Measurements from ENCODE around the gene UNC79. TPM values are rescaled to one million over a fixed set of nuclear protein-coding genes. Genes with fewer than 3 reads are reported as not detected.

Gene UNC79
- total and polyA plus RNA-seq, 3 experiments from 2014 or later = 0.07 TPM; not detected in 2

- CTCF ChIA-PET = no interaction called here
- H3K4me1 ChIP-seq (ENCODE audit: insufficient read depth, low read length) = no peaks in the 10 kb centered on the region
- no peak overlapping the region for H3K27ac Mint-ChIP-seq
Observed at GRCh38 chr14:93528884-93529558, 98.3 kb downstream of the UNC79 start.

DNA sequence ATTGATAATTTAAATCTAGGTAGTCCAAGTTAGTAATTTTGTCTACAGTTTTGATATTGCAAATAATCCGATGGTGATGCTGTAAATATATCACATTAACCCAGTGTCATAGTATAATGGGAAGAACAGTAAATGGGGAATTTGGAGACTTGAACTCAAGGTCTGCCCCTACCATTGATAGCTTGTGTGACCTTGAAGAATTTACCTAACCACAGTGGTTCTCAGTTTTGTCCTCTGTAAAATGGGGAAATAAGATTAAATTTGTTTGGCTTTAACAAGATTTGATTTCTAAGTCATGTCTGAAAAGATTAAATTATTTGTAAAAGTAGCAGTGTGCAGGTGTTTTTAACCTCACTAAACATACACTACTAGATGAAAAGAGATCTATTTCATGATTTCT, 100.9 kb downstream of the UNC79 start:
- Histone ChIP-seq H3K4me3 (ENCODE audit: low read length) (no peak overlapping the region), H3K36me3 (ENCODE audit: insufficient read depth, low read length) (no peaks in the 10 kb centered on the region), H3K27ac (ENCODE audit: low read depth, low read length) (no peak overlapping the region), H3K9me3 (ENCODE audit: low read length) (no peaks in the 10 kb centered on the region), H3K27me3 (ENCODE audit: insufficient read depth, low read length, poor library complexity, severe bottlenecking) (no peaks in the 10 kb centered on the region), H3K4me1 (ENCODE audit: insufficient read depth, low read length) (no peaks in the 10 kb centered on the region)
- Mint-ChIP-seq H3K36me3 (no peaks in the 10 kb centered on the region), H3K4me1 (no peaks in the 10 kb centered on the region), H3K27me3 (peaks cover 3 to 42% of the 10 kb centered on the region in 2 donors), H3K9me3 (no peaks in the 10 kb centered on the region), H3K27ac (no peak overlapping the region), H3K4me3 (no peak overlapping the region)
- ChIA-PET CTCF (no interaction called here), POLR2A (no interaction called here)
- no peak for DNase-seq

More at GRCh38 chr14:93528884-93529558, 98.3 kb downstream of the UNC79 start:
- no peaks in the 10 kb centered on the region for H3K4me1 Mint-ChIP-seq
- no peaks in the 10 kb centered on the region for H3K9me3 ChIP-seq (ENCODE audit: low read length)
- POLR2A ChIA-PET = no interaction called here
- no peaks in the 10 kb centered on the region for H3K36me3 Mint-ChIP-seq
- no peaks in the 10 kb centered on the region for H3K9me3 Mint-ChIP-seq
- H3K27me3 ChIP-seq (ENCODE audit: insufficient read depth, low read length, poor library complexity, severe bottlenecking) = no peaks in the 10 kb centered on the region
- no peak overlapping the region for H3K4me3 ChIP-seq (ENCODE audit: low read length)
- peaks cover 5 to 49% of the 10 kb centered on the region in 2 donors for H3K27me3 Mint-ChIP-seq
- no peaks in the 10 kb centered on the region for H3K36me3 ChIP-seq (ENCODE audit: insufficient read depth, low read length)
- DNase-seq = no peak
- H3K4me3 Mint-ChIP-seq = no peak overlapping the region
- no peak overlapping the region for H3K27ac ChIP-seq (ENCODE audit: low read depth, low read length)

GRCh38 chr14:93532541-93532940, 101.8 kb downstream of the UNC79 start:
- Histone ChIP-seq H3K4me1 (ENCODE audit: insufficient read depth, low read length) (no peaks in the 10 kb centered on the region), H3K27me3 (ENCODE audit: insufficient read depth, low read length, poor library complexity, severe bottlenecking) (no peaks in the 10 kb centered on the region), H3K4me3 (ENCODE audit: low read length) (no peak overlapping the region), H3K9me3 (ENCODE audit: low read length) (no peaks in the 10 kb centered on the region), H3K27ac (ENCODE audit: low read depth, low read length) (no peak overlapping the region), H3K36me3 (ENCODE audit: insufficient read depth, low read length) (no peaks in the 10 kb centered on the region)
- ChIA-PET CTCF (no interaction called here), POLR2A (no interaction called here)
- Mint-ChIP-seq H3K27ac (no peak overlapping the region), H3K4me3 (no peak overlapping the region), H3K27me3 (peaks cover 3 to 40% of the 10 kb centered on the region in 2 donors), H3K4me1 (no peaks in the 10 kb centered on the region), H3K36me3 (no peaks in the 10 kb centered on the region), H3K9me3 (no peaks in the 10 kb centered on the region)
- no peak for DNase-seq

GRCh38 chr14:93533437-93533836, 102.7 kb downstream of the UNC79 start:
- ChIA-PET POLR2A (no interaction called here), CTCF (no interaction called here)
- Mint-ChIP-seq H3K27me3 (peaks cover 3 to 34% of the 10 kb centered on the region in 2 donors), H3K4me3 (no peak overlapping the region), H3K36me3 (no peaks in the 10 kb centered on the region), H3K4me1 (no peaks in the 10 kb centered on the region), H3K9me3 (no peaks in the 10 kb centered on the region), H3K27ac (no peak overlapping the region)
- H3K27me3 ChIP-seq (ENCODE audit: insufficient read depth, low read length, poor library complexity, severe bottlenecking) = no peaks in the 10 kb centered on the region
- no peaks in the 10 kb centered on the region for H3K4me1 ChIP-seq (ENCODE audit: insufficient read depth, low read length)
- H3K36me3 ChIP-seq (ENCODE audit: insufficient read depth, low read length) = no peaks in the 10 kb centered on the region
- no peak for DNase-seq
- H3K27ac ChIP-seq (ENCODE audit: low read depth, low read length) = no peak overlapping the region
- no peaks in the 10 kb centered on the region for H3K9me3 ChIP-seq (ENCODE audit: low read length)
- no peak overlapping the region for H3K4me3 ChIP-seq (ENCODE audit: low read length)

GRCh38 chr14:93533842-93534241, 103.1 kb downstream of the UNC79 start:
- POLR2A ChIA-PET = no interaction called here
- CTCF ChIA-PET = no interaction called here
- peaks cover 3 to 34% of the 10 kb centered on the region in 2 donors for H3K27me3 Mint-ChIP-seq
- H3K9me3 Mint-ChIP-seq = no peaks in the 10 kb centered on the region
- no peaks in the 10 kb centered on the region for H3K9me3 ChIP-seq (ENCODE audit: low read length)
- no peaks in the 10 kb centered on the region for H3K36me3 ChIP-seq (ENCODE audit: insufficient read depth, low read length)
- H3K4me3 ChIP-seq (ENCODE audit: low read length) = no peak overlapping the region
- no peak overlapping the region for H3K27ac Mint-ChIP-seq
- H3K4me1 ChIP-seq (ENCODE audit: insufficient read depth, low read length) = no peaks in the 10 kb centered on the region
- H3K27me3 ChIP-seq (ENCODE audit: insufficient read depth, low read length, poor library complexity, severe bottlenecking) = no peaks in the 10 kb centered on the region
- no peak overlapping the region for H3K4me3 Mint-ChIP-seq
- H3K27ac ChIP-seq (ENCODE audit: low read depth, low read length) = no peak overlapping the region
- no peak for DNase-seq
- H3K4me1 Mint-ChIP-seq = no peaks in the 10 kb centered on the region
- H3K36me3 Mint-ChIP-seq = no peaks in the 10 kb centered on the region

DNA sequence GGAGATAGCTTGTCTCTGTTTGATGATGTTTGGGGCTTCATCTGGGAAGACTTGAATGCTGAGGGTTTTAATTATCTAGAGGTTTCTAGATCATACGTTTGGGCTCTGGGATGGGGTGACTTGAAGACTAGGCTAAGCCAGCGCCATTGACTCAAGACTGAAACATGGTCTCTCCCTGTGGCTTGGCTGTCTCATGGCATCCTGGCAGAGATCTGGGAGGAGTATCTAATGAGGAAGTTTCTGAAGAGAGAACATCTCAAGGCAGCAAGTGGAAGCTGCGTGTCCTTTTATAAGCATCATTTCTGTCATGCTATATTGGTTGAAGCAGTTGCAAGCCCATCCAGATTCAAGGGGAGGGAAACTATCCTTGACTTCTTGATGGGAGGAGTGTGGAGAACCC, 104.8 kb downstream of the UNC79 start:
- H3K4me1 ChIP-seq (ENCODE audit: insufficient read depth, low read length) = no peaks in the 10 kb centered on the region
- no peaks in the 10 kb centered on the region for H3K36me3 Mint-ChIP-seq
- peaks cover 2 to 25% of the 10 kb centered on the region in 2 donors for H3K27me3 Mint-ChIP-seq
- H3K36me3 ChIP-seq (ENCODE audit: insufficient read depth, low read length) = no peaks in the 10 kb centered on the region
- POLR2A ChIA-PET = no interaction called here
- no peaks in the 10 kb centered on the region for H3K4me1 Mint-ChIP-seq
- no peaks in the 10 kb centered on the region for H3K9me3 Mint-ChIP-seq
- H3K4me3 Mint-ChIP-seq = no peak overlapping the region
- CTCF ChIA-PET = no interaction called here
- H3K4me3 ChIP-seq (ENCODE audit: low read length) = no peak overlapping the region
- H3K27ac Mint-ChIP-seq = no peak overlapping the region
- DNase-seq = no peak
- no peaks in the 10 kb centered on the region for H3K27me3 ChIP-seq (ENCODE audit: insufficient read depth, low read length, poor library complexity, severe bottlenecking)
- H3K9me3 ChIP-seq (ENCODE audit: low read length) = no peaks in the 10 kb centered on the region
- H3K27ac ChIP-seq (ENCODE audit: low read depth, low read length) = no peak overlapping the region

DNA sequence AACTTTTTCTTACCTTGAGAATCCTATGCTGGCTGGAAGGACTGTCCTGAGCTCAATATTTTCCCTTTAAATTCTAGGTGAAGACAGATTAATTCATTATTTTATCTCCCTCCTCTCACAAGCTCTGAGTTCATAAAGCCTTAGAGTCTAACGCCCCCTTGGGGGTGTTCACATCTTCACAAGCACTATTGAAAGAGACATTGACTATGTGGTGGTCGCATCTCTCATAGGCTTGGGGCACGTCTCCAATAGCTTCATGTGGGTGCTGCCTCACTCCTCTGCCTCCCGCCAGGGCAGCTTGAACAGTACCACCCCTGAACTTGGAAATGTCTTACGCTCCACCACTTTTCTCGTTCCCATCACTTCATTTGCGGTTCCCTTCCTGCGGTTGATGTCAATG, 106.2 kb downstream of the UNC79 start:
- CTCF ChIA-PET = no interaction called here
- POLR2A ChIA-PET = interaction anchor here (0.6 kb wide), 2 partner anchors 470 to 867 kb away, joined by 3 to 7 read pairs; no protein-coding TSS in a partner anchor

DNA sequence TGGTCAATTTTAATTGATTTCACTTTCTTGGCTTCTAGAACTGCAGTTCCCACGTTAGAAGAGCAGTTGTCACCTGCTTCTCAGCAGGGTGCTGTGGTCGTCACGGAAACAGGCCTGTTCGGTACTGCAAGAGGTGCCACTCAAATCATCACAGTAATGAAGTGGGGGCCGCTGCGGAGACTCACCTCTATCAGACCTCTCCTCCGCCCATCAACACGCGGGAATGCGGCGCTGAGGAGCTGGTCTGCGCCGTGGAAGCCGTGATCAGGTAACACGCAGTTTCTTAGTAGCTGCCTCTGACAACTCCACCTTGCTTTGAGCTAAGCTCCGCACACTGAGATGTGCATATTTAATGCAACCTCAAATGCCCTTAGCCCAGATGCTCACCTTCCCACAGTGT, 107.2 kb downstream of the UNC79 start:
- CTCF ChIA-PET = no interaction called here
- Mint-ChIP-seq H3K27me3 (peaks cover 0 to 30% of the 10 kb centered on the region in 2 donors), H3K36me3 (no peaks in the 10 kb centered on the region), H3K4me1 (no peaks in the 10 kb centered on the region), H3K27ac (no peak overlapping the region), H3K9me3 (no peaks in the 10 kb centered on the region), H3K4me3 (no peak overlapping the region)
- Histone ChIP-seq H3K4me1 (ENCODE audit: insufficient read depth, low read length) (no peaks in the 10 kb centered on the region), H3K36me3 (ENCODE audit: insufficient read depth, low read length) (no peaks in the 10 kb centered on the region), H3K4me3 (ENCODE audit: low read length) (no peak overlapping the region), H3K27ac (ENCODE audit: low read depth, low read length) (no peak overlapping the region), H3K9me3 (ENCODE audit: low read length) (no peaks in the 10 kb centered on the region), H3K27me3 (ENCODE audit: insufficient read depth, low read length, poor library complexity, severe bottlenecking) (no peaks in the 10 kb centered on the region)
- DNase-seq = no peak
- POLR2A ChIA-PET = no interaction called here

More for the DNA sequence above, 106.2 kb downstream of the UNC79 start:
- Mint-ChIP-seq H3K27ac (no peak overlapping the region), H3K4me1 (no peaks in the 10 kb centered on the region), H3K9me3 (no peaks in the 10 kb centered on the region), H3K36me3 (no peaks in the 10 kb centered on the region), H3K4me3 (no peak overlapping the region), H3K27me3 (peaks cover 0 to 26% of the 10 kb centered on the region in 2 donors)
- no peaks in the 10 kb centered on the region for H3K27me3 ChIP-seq (ENCODE audit: insufficient read depth, low read length, poor library complexity, severe bottlenecking)
- no peaks in the 10 kb centered on the region for H3K4me1 ChIP-seq (ENCODE audit: insufficient read depth, low read length)
- no peak overlapping the region for H3K4me3 ChIP-seq (ENCODE audit: low read length)
- no peak for DNase-seq
- no peak overlapping the region for H3K27ac ChIP-seq (ENCODE audit: low read depth, low read length)
- no peaks in the 10 kb centered on the region for H3K36me3 ChIP-seq (ENCODE audit: insufficient read depth, low read length)
- H3K9me3 ChIP-seq (ENCODE audit: low read length) = no peaks in the 10 kb centered on the region

Measured in CD8-positive, alpha-beta memory T cell (primary cell).